NCI-H1694 treated with DMSO at 0.1 percent for 48 hours (cell line): ENCODE results near the gene LRTM2.

Experiments used
- DNase-seq: peaks from one replicate; lab custom pipeline; 2025; lab: John Stamatoyannopoulos, UW

LRTM2 gene

GRCh38 chr12:1797991-1798640, 22.2 kb upstream of the LRTM2 start:
- no peak for DNase-seq

GRCh38 chr12:1798641-1799020, 21.7 kb upstream of the LRTM2 start:
- DNase-seq: no peak

DNA sequence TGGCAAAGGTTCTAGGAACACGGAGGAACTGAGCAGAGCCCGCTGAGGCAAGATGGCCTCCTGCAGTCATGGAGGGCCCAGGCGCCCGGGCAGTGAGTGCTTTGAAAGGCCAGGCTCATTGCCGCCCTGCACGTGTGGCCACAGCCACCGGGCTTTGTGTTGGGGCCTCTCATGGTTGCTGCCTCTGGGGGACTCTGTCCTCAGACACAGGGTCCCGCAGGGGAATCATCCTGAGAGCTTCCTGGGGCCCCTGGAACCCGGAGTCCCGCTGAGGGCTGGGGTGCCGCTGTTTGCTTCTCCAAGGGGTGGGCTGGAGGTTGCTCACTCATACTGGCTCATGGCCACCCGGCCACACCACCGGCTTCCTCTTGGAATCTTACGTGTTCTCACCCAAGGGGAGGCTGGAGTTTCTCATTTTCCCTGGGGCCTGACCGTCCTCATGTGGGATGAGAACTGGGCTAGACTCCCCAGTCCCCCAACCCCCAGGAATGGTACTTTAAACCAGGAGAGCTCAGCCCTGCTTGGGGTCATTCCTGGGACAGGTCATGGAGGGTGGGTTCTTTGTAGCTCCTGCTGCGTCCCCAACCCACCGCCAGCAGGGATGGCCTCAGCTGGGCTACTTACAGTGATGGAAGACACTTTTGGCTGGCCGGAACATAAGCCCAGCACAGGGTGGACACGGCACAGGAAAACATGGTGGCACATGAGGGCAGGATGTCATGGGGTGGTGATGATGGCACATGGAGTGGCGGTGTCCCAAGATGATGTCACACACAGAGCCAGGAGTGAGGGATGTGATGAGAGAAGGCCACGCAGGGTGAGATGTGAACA, 21.1 kb upstream of the LRTM2 start:
- DNase-seq: no peak

GRCh38 chr12:1799882-1800400, 20.4 kb upstream of the LRTM2 start:
- no peak for DNase-seq

GRCh38 chr12:1800401-1801302, 19.7 kb upstream of the LRTM2 start:
- DNase-seq: peak; percentile 91

DNA sequence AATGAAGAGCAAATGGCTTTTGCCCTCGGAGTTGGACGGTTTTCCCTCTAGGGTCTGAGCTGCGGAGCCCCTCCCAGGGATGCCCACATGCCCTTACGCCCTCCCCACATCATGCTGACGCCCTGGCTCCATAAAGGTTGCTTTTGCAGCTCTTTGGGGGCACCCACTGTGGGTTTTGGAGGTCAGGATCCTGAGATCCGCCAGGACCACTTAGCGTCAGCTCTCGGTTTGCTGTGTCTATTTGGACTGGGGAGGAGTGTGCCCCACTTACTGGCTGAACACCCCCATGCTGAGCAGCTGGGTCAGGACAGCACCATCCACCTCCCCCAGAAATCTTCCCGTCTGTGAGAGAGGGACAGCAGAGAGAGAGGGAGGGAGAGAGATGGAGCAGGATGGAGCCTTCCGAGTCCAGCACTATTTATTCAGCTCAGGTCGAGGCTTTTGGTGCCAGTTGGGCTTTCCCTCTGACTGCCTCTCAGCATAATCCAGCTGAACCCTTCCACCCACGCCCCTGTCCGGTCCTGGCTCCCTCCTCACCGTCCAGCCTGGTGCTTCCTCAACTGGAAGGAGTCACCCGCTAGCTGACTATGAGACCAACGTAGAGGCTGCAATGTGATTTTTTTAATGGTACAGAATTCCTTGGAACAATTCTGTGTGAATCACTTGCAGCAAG, 18.9 kb upstream of the LRTM2 start:
- DNase-seq: no peak

- DNase-seq: no peak
Observed at GRCh38 chr12:1803736-1804135, 16.6 kb upstream of the LRTM2 start.

DNA sequence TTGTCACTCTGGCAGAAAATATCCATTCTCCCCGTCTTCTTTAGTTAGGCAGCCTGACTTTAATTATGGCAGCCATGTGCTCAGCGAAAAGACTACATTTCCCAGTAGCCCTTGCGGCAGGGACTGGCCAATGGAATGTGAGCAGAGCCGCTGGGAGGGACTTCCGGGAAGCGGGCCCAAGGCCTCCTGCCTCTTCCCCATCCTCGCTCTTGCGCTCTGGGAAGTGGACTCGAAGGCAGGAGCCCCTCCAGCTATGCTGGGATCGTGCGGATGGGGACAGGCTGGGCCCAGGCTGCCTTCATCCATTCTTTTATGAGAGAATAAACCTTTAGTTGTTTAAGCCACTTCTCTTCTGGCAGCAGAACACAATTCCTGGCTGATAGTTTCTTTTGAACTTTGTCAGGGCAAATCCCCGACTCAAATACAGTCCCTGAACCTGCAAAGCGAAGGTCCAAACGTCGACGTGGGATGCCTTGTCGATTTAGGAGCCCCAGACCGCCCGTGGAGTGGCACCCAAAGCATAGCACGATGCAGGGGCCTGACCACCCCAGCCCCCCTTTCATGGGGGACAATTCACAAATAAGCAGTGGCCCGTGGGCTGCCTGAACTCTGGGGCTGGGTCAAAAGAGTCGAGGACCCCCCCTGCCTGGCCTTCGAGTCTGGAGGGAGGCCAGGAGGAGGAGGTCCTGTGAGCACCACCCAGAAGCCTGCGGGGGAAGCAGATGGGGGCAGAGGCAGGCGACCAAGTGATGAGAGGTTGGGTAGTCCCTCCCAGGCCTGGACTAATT, 15.6 kb upstream of the LRTM2 start:
- DNase-seq: peak; percentile 85

DNA sequence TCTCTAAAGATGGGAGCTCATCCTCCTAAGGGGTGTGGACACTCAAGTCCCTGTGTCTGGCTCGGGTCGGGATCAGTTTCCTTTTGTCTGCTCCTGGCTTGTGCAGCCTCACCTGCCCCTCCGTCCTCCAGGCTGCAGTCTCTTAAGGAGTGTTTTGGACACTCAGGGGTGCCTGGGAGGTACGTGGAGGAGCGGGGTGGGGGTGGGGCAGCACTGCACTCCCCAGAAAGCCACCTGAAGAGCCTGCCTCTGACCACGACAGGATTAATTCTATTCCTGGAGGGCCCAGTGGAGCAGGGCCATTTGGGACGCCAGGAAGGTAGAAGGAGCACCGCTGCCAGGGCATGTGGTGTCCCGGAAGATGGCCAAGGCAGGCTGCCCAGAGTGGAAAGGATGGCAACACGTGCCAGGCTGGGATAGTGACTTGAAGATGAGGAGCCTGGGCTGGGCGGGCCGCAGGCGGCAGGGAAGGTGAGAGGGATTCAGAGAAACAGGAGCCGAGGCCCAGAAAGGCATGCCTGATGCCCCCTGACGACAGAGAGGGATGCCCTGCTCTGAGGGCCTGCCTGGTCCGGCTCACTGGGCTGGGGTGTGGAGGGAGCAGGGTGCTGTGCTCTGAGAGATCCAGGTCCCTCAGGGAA, 14.8 kb upstream of the LRTM2 start:
- DNase-seq: no peak

DNA sequence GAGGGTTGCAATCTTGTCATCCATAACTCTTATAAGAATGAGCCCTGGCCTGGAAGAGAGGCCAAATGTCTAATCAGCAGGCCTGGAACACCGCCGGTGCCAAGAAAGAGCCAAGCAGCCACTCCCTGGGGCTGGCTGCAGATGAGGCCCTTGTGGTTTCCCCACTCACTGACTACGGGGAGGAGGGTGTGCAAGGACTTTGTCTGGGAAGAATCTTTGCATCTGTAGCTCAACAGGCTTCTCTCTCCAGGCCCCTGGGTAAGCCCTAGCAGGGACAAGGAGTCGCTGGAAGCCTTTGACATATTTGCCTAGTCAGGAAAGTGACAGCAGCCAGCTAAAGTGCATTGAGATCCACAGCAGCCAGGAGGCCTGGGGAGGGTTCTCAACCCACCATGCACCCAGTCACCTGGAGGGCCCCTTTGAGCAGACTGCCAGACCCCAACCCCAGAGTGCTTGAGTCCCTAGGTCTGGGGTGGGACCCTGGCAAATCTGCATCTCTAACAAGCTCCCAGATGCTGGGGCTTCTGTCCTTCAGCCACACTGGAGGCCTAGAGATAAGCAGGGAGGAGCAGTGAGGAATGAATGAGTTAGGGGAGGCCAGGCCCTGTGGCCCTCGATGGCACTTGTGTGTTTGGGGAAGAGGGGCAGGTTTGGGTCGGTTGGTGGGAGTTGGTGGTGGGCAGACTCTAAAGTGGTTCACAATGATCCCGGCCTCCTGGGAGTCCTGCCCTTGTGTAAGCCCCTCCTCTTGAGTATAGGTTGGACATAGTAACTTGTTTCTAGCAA, 13.9 kb upstream of the LRTM2 start:
- DNase-seq: no peak

DNA sequence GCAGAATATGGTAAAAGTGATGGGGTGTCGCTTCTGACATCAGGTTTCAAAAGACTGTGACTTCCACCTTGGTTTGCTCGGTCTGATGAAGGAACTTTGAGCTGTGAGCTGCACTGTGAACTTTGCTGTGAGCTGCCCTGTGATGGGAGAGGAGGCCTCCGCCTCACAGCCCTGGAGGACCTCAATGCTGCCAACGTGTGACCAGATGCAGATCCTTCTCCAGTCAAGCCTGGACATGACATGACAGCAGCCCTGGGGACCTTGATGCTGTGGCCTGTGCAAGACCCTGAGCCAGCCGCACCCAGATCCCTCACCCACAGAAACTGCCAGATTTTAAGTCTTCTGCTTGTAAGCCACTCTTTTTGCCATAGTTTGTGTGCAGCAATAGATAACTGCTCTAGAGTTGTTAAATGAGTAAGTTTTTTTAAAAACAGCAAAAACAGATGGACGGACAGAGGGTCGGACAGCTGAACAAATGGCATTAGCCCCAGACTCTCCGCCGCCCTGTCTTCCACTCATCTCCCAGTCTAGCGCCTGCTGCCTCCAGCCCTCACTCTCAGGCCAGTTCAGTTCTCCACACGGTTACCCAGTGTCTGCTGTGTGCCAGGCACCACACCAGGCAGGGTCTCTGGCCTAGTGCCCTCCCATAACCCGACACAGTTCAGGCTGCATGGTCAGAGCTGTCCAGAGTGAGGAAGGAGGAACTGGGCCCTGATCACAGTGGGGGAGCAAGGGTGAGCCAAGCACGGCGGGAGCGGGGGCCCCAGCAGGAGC, 13.1 kb upstream of the LRTM2 start:
- DNase-seq: no peak

DNA sequence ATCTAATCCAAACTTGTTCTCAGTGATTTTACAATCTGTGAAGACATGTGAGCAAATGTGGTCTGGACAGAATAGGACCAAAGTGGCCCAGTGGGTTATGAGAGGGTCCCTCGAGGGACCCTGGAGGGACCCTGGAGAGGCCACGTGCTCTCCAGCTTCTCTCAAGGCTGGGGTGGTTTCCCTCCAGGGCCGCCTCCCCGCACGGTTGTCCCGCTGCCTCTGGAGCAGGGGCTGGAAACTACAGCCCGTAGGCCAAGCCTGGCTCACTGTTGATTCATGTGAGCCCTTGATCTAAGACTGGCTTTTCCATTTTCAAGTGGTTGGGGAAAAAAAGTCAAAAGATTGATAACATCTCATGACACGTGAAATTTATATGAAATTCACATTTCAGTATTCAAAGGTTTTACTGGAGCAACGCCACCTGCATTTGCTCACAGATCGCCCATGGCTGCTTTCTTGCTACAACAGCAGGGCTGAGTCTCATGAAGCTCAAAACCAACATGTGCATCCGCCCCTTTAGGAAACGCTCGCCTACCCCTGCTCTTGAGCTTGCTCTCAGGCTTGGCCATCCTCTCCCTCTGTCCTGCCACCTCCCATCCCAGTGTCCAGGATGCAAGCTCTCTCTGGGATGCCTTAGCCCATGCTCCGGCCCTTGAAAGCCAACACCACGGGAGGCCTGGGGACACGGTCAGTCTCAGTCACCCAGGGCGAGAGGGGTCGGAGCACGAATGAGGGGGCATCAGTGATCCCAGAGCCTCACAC, 12.1 kb upstream of the LRTM2 start:
- no peak for DNase-seq

GRCh38 chr12:1808798-1809480, 11.4 kb upstream of the LRTM2 start:
- no peak for DNase-seq

DNA sequence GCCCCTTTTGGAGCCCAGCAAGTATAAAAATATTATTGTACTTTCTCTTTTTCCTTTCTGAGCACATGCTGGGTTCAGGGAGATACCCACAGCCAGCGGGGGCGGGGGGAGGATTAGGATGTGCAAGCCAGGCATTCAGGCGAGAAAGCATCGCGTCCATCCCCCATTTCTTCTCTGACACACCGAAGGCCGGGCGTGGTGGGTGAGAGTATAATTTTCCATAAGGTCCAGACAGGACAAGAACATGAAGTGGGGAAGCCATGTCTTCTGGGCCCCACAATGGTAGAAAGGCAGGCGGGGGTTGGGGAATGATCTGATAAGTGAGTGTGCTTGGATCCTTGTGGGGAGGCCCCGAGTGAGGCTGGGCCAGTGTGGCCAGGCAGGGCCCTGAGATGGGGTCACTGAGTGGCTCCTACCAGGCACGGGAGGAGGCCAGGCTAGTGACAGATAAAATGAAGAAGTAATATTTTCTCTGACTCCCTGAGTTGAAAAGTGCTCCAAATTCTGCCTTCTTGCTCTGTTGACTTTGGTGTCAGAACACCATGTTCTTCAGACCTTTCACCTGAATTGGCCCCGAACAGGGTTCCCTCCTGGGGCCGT, 10.7 kb upstream of the LRTM2 start:
- no peak for DNase-seq

DNA sequence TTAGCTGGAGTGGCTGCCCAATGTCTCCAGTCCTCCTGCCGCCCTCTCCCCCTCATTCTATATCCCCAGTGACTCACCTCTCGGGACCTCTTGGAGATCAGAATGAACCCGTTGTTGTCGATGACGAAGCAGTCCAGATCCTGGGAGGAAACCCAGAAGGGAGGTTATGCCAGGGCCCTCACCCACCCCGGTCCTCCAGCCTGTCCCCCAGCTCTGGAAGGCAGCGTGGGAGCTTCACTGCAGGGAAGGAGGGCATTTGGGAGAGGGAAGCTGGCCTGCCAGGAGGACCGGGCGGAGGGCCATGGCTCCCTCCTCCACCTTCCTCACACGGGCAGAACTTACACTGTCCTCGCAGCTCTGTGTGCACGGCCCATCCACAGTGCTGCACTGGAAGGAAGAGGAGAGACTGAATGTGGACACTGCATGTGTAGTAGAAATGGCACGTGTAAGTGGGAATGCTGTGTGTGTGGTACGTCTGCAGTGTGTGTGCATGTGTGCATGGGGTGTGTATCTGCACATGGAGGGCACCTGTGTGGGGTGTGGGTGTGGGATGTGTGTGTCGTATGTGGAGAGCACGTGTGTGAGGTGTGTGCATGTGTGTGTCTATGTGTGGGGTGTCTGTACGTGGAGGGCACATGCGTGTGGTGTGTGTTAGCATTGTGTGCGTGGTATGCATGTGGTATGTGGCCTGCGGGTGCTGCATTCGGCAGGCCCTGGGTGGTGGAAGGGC, 10.0 kb upstream of the LRTM2 start:
- no peak for DNase-seq

- DNase-seq: no peak
Observed at GRCh38 chr12:1810931-1811280, 9.5 kb upstream of the LRTM2 start.
